Measurements from ENCODE around the gene TMEM131.
"Not testable (repeated sequence)": the region's sequence is repeated elsewhere in the genome, so short reads cannot be mapped to it uniquely, and the experiment has no call there.

TMEM131 gene

GRCh38 chr2:98025481-98026037 lies 29.8 kb upstream of the TMEM131 start:
- TF ChIP-seq MYC (IDR thresholded peaks at IDR 0.05; ENCODE audit: low read depth, low read length) (no peak), POLR2A (IDR thresholded peaks at IDR 0.05; ENCODE audit: extremely low read depth, insufficient read length) (no peak), MAX (IDR thresholded peaks at IDR 0.05; ENCODE audit: low read depth, low read length) (no peak), CTCF (IDR thresholded peaks at IDR 0.05; ENCODE audit: low read depth, low read length) (no peak)
- DNase-seq (ENCODE audit: low read depth): no peak
- H3K4me3 ChIP-seq (ENCODE audit: low read depth, low read length): no peak overlapping the region

- H3K4me3 ChIP-seq (ENCODE audit: low read depth, low read length): not testable (repeated sequence)
Observed at GRCh38 chr2:98022067-98022466, 26.3 kb upstream of the TMEM131 start.

GRCh38 chr2:98020992-98021713 lies 25.4 kb upstream of the TMEM131 start:
- TF ChIP-seq MYC (IDR thresholded peaks at IDR 0.05; ENCODE audit: low read depth, low read length): no peak
- no peak for TF ChIP-seq POLR2A (IDR thresholded peaks at IDR 0.05; ENCODE audit: extremely low read depth, insufficient read length)
- TF ChIP-seq MAX (IDR thresholded peaks at IDR 0.05; ENCODE audit: low read depth, low read length): no peak
- no peak for TF ChIP-seq CTCF (IDR thresholded peaks at IDR 0.05; ENCODE audit: low read depth, low read length)
- DNase-seq (ENCODE audit: low read depth): no peak
- H3K4me3 ChIP-seq (ENCODE audit: low read depth, low read length): no peak overlapping the region

More at GRCh38 chr2:98022067-98022466, 26.3 kb upstream of the TMEM131 start:
- not testable (repeated sequence) for DNase-seq (ENCODE audit: low read depth)

- no peak for DNase-seq (ENCODE audit: low read depth)
- no peak overlapping the region for H3K4me3 ChIP-seq (ENCODE audit: low read depth, low read length)
- TF ChIP-seq MYC (IDR thresholded peaks at IDR 0.05; ENCODE audit: low read depth, low read length): no peak
- no peak for TF ChIP-seq CTCF (IDR thresholded peaks at IDR 0.05; ENCODE audit: low read depth, low read length)
- TF ChIP-seq POLR2A (IDR thresholded peaks at IDR 0.05; ENCODE audit: extremely low read depth, insufficient read length): no peak
- no peak for TF ChIP-seq MAX (IDR thresholded peaks at IDR 0.05; ENCODE audit: low read depth, low read length)
Observed at GRCh38 chr2:98020516-98020915, 24.8 kb upstream of the TMEM131 start.

- TF ChIP-seq POLR2A (IDR thresholded peaks at IDR 0.05; ENCODE audit: extremely low read depth, insufficient read length) (no peak), MYC (IDR thresholded peaks at IDR 0.05; ENCODE audit: low read depth, low read length) (no peak), CTCF (IDR thresholded peaks at IDR 0.05; ENCODE audit: low read depth, low read length) (no peak), MAX (IDR thresholded peaks at IDR 0.05; ENCODE audit: low read depth, low read length) (no peak)
- no peak for DNase-seq (ENCODE audit: low read depth)
Observed at GRCh38 chr2:98016908-98017670, 21.3 kb upstream of the TMEM131 start.

GRCh38 chr2:98015671-98016070 lies 19.9 kb upstream of the TMEM131 start:
- TF ChIP-seq CTCF (IDR thresholded peaks at IDR 0.05; ENCODE audit: low read depth, low read length): no peak
- no peak for TF ChIP-seq MYC (IDR thresholded peaks at IDR 0.05; ENCODE audit: low read depth, low read length)
- no peak for TF ChIP-seq MAX (IDR thresholded peaks at IDR 0.05; ENCODE audit: low read depth, low read length)
- no peak for TF ChIP-seq POLR2A (IDR thresholded peaks at IDR 0.05; ENCODE audit: extremely low read depth, insufficient read length)
- DNase-seq (ENCODE audit: low read depth): no peak
- no peak overlapping the region for H3K4me3 ChIP-seq (ENCODE audit: low read depth, low read length)

More at GRCh38 chr2:98016908-98017670, 21.3 kb upstream of the TMEM131 start:
- no peak overlapping the region for H3K4me3 ChIP-seq (ENCODE audit: low read depth, low read length)

All from NB4 (cell line).